ENCODE measurements around the gene CCDC136. TPM values are rescaled to one million over a fixed set of nuclear protein-coding genes. Genes with fewer than 3 reads are reported as not detected.

The CCDC136 gene
- total and polyA plus RNA-seq, 8 donors: 2.5 to 87.1 (median 49.5) TPM

GRCh38 chr7:128804484-128804883 lies 12.7 kb downstream of the CCDC136 start:
- TF ChIP-seq CTCF (IDR thresholded peaks at IDR 0.05): no peak
- Histone ChIP-seq H3K27me3 (no peaks in the 10 kb centered on the region), H3K27ac (no peak overlapping the region), H3K4me1 (no peaks in the 10 kb centered on the region), H3K4me3 (no peak overlapping the region), H3K9me3 (no peaks in the 10 kb centered on the region), H3K36me3 (no peaks in the 10 kb centered on the region)
- intact Hi-C loops (cut with DNase I): no loop called here
- ATAC-seq (no peak), DNase-seq (no peak)

- Histone ChIP-seq H3K36me3 (no peaks in the 10 kb centered on the region), H3K9me3 (no peaks in the 10 kb centered on the region), H3K27me3 (no peaks in the 10 kb centered on the region), H3K27ac (no peak overlapping the region), H3K4me1 (no peaks in the 10 kb centered on the region), H3K4me3 (no peak overlapping the region)
- intact Hi-C loops (cut with DNase I): no loop called here
- no peak for DNase-seq
- no peak for ATAC-seq
- no peak for TF ChIP-seq CTCF (IDR thresholded peaks at IDR 0.05)
Observed at GRCh38 chr7:128805225-128805624, 13.5 kb downstream of the CCDC136 start.

DNA sequence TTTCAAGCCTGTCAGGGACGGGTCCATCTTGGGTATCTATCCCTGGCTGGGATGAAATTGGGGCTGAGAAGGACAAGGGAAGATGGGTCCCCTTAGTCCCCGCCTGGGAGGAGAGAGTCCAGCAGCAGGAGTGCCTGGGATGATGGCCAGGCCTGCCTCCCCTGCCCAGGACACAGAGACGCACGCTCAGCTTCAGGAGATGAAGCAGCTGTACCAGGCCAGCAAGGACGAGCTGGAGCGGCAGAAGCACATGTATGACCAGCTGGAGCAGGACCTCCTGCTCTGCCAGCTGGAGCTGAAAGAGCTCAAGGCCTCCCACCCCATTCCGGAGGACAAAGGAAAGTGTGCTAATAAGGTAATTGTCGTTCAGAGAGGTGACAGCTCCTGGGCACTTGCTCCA lies 15.4 kb downstream of the CCDC136 start:
- H3K27ac ChIP-seq: no peak overlapping the region
- no peak for DNase-seq
- intact Hi-C loops (cut with DNase I): no loop called here

GRCh38 chr7:128809363-128809762 lies 17.6 kb downstream of the CCDC136 start:
- H3K27me3 ChIP-seq: no peaks in the 10 kb centered on the region
- no peaks in the 10 kb centered on the region for H3K9me3 ChIP-seq
- no peak for TF ChIP-seq CTCF (IDR thresholded peaks at IDR 0.05)
- no peak overlapping the region for H3K27ac ChIP-seq
- DNase-seq (no peak), ATAC-seq (no peak)
- H3K36me3 ChIP-seq: no peaks in the 10 kb centered on the region
- H3K4me3 ChIP-seq: no peak overlapping the region
- peaks cover 0 to 10% of the 10 kb centered on the region in 2 donors for H3K4me1 ChIP-seq
- intact Hi-C loops (cut with DNase I): no loop called here

More for the DNA sequence above, 15.4 kb downstream of the CCDC136 start:
- no peaks in the 10 kb centered on the region for H3K4me1 ChIP-seq
- ATAC-seq: no peak
- no peaks in the 10 kb centered on the region for H3K36me3 ChIP-seq
- H3K9me3 ChIP-seq: no peaks in the 10 kb centered on the region
- no peaks in the 10 kb centered on the region for H3K27me3 ChIP-seq
- no peak for TF ChIP-seq CTCF (IDR thresholded peaks at IDR 0.05)
- H3K4me3 ChIP-seq: no peak overlapping the region

DNA sequence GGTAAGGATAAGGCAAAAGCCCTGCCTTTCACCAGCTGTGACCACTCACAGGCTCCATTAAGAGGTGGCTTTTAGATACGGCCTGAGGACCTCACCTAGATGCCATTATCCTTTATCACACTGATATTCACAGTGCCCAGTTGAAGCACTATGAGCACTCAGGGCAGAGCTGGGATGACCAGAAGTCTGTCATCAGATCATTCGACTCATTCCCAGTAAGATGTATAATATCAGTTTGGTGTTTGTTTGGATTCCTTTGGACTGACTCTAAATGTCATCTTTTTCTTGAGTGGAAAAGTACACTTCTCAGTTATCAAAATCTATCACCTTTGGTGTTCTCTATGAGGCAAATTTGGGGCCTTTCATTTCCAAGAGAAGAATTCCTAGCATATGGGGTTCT lies 18.7 kb downstream of the CCDC136 start:
- DNase-seq (no peak), ATAC-seq (no peak)
- no peaks in the 10 kb centered on the region for H3K27me3 ChIP-seq
- H3K9me3 ChIP-seq: no peaks in the 10 kb centered on the region
- intact Hi-C loops (cut with DNase I): no loop called here
- no peaks in the 10 kb centered on the region for H3K36me3 ChIP-seq
- H3K4me1 ChIP-seq: peaks cover 0 to 10% of the 10 kb centered on the region in 2 donors
- H3K4me3 ChIP-seq: no peak overlapping the region
- no peak for TF ChIP-seq CTCF (IDR thresholded peaks at IDR 0.05)
- no peak overlapping the region for H3K27ac ChIP-seq

Data from left lung (tissue), 10 donors.